NCI-H82 treated with DMSO at 0.1 percent for 48 hours (cell line): ENCODE data around the gene ESM1.

Source experiments
- DNase-seq: peaks from one replicate; lab custom pipeline; 2025; ENCODE audit not compliant: unreplicated experiment; lab: John Stamatoyannopoulos, UW

Gene ESM1

DNA sequence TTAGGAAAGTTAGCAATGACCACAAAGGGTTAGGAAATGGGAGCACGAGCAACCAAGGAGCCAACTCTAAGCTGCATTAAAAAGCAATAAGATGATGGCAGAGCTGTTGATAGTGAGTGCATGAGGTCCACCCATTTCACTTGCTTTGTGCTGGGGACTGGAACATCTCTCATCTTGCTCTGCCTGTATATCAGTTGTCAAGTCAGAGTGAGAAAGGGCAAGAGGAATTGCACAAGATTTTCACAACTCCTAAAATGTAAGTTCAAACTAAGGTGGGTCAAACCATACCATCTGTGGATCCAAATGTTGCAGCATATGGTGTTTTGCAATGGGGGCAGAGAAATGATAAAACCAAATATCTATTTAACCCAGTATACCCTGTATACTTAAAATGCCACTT is 2.8 kb upstream of the ESM1 start:
- no peak for DNase-seq

DNA sequence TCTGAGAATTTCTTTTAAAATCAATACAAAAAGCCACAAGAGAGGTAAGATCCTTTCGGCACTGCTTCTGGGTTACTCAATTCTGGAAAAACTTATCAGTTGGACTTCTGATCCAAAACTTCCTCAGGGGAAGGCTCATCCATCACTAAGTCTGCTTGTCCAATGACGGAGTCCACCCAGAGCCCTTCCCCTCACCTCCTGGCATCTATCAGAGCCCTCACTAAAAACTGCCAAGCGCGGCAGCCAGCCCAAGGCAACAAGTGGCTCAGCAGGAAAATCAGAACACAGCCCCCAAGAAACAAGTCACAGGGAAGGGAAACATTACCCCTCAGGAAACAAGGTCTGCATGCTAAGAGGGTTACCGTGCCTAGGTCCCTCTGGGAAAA is 869 bp upstream of the ESM1 start:
- no peak for DNase-seq

DNA sequence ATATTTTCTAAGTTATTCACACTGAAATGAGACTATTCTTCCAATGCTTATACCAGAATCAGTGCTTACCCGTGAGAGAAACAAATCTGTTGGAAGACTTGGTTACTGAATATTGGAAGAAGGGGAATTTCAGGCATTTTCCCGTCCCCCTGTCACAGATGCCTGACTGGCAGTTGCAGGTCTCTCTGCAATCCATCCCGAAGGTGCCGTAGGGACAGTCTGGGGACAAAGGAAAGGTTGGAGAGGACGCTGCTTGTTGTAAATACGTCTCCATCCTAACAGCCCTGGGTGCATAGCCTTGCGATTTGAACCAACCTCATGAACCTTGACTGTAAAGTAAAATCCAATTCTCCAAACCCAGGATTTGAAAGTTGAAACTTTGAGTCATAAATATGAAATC is 3.5 kb downstream of the ESM1 start:
- DNase-seq: no peak

DNA sequence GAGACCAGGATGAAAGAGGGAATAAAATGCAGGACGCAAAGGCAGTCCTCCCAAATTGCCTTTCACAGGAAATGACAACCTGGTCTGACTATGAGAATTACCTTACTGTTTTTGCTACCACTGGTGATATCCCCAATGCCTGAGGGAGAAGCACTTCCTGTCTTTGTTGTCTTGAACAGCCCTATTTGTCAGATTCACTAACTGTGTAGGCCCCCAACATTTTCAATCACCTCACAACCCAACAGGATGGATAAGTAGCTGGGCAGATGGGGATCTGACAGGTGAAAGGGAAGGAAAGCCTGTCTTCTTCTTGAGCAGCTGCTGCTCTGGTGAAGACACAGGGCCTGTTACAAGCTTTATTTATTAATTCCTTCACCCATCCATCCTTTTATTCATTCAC is 9.7 kb downstream of the ESM1 start:
- DNase-seq: no peak

DNA sequence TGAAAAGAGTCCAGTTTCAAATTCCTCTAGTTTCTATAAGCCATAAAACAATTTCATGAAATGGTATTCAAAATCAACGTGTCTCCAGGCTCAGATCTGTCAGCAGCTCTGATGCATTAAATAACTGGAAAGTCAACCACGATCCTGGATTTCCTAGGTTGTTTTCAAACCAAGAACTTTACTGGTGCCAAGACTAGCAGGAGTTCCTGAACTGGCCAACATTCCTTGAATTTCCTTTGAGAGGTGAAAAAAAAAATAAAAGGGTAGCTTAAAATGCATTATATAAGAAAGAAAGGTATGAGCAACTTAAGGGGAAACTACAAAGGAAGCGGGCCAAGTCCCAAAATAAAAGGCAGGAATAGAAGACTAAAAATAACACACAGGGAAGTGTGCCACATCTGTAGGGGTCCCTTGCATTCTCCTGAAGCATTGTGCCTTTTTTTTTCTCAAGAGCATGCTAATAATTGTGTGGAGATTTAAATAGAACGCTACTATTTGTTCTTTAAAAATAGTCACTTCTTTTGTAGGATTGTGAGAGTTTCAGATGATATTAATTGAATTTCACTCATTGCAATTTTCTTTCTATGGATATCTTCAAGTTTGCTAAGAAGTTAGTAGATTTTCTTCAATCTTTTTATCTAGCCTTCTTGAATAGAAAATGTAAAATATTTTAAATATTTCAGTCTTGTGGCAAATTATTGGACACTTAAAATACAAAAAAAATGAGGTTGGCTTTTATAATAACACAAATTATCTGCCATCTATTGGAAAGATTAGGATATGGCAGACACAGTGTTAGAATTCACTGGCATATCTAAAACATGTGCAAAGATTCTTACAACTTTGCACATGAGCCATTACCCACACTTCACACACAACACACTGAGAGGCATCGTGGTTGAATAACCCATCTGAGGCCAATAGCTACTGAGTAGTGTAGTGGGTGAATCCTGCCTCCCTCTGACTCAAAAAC is 15.3 kb downstream of the ESM1 start:
- DNase-seq: no peak

DNA sequence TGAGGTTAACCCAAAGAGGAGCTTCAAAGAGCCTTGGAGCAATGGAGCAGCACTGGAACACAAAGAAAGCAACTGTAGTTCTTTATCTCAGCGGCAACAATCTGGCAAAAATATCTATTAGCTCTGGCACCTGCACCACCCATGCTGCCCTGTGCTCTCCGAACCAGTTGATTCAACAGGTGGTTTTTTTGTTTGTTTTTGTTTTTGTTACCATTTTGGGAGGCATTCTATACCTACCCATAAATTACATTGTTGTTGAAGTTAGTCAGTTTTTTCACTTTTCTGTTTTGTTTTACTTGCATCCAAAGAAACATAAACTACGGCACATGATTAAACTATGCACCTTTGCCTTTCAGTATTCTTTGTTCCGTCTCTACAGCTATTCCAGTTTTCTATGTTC is 16.2 kb downstream of the ESM1 start:
- DNase-seq: no peak

DNA sequence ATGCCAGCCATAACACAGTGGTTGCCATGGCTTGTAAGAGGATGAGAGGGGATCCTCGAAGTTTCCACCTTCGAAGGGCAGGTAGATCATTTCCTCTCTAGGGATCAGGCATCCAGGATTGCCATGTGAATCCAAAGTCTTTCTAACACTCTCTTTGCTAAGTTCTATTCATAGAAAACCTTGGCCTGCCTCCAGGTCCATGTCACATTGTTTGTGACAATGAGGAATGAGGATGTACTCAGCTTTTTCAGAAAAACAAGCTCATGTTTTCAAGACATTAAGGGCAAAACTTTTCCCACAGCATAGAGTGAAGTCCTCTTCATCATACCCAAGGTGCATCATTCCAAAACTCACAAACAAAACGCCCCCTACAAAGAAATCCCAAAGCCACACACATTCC is 19.6 kb downstream of the ESM1 start:
- DNase-seq: no peak

DNA sequence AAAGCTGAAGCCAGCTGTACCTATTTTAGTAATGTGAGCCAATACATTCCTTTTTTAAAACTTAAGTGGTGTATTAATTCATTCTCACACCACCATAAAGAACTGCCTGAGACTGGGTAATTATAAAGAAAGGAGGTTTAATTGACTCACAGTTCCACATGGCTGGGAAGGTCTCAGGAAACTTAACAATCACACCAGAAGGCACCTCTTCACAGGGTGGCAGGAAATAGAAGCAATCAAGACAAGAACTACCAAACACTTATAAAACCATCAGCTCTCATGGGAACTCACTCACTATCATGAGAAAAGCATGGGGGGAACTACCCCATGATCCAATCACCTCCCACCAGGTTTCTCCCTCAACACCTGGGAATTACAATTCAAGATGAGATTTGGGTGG is 21.0 kb downstream of the ESM1 start:
- no peak for DNase-seq

DNA sequence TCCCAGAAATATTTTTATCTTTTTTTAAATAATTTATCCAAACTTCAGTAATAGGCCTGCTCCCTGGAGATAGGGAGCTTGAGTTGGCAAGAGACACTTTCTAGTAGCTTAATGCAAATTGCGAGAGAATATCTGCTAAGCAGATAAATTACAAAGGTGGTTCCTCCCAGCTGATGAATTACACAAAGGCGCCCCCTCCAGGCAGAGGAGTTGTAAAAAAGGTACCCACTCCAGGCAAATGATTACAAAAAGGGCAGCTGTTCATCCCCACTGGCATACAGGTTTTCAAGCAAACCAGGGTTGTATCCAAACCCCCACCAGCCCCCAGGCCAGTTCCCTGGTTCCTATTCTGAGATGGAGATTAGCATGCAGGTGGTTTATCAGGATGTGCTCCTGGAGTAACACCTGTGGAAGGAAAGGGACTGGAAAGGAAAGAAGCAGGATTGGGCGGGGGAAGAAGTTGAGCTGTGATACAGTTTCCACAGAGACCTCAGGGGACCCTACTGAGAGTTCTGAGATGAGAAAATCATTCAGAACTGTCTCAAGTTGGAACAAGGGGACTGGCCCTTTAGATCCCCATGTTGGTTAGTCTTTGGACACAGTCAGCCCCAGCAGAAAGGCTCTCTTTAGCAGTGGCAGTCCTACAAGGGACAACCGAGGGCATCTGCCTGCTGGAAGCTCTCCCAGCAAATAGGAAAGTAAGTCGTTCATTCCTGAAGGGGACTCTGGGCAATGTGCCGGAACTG is 25.5 kb downstream of the ESM1 start:
- peak; percentile 0 for DNase-seq

DNA sequence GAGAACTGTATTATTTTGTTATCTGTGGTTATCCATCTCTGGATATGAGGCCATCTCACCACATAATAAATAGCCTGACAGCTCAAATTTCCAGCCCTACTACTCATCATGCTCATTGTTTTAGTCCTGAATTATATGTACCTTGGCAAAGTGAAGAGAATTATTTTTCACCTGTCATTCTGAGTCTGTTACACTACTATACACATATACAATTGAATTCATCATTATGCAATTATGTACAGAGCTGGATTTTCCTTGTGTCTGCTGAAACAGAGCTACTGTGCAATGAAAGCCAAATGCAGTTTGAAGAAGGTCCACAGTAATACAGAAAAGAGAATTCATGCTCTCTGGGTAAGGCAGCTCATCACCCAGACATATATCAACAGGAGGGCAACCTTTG is 28.5 kb downstream of the ESM1 start:
- no peak for DNase-seq

DNA sequence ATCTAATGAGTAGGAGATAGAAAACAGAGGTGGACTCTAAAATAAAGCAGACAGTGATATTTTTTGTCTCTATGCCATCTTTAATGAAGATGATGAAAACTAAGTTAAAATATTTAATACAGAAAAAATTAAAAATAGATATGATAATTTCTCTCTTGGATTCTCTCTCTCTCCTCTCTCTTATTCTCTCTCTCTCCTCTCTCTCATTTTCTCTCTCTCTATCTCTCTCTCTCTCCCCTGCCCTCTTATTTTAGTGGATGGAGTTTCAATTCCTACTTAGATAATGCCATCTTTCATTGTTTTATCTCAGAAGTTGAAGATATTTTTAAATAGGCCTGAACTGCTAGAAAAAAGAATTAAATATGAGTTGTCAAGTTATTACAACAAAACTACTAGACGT is 38.2 kb downstream of the ESM1 start:
- DNase-seq: no peak

DNA sequence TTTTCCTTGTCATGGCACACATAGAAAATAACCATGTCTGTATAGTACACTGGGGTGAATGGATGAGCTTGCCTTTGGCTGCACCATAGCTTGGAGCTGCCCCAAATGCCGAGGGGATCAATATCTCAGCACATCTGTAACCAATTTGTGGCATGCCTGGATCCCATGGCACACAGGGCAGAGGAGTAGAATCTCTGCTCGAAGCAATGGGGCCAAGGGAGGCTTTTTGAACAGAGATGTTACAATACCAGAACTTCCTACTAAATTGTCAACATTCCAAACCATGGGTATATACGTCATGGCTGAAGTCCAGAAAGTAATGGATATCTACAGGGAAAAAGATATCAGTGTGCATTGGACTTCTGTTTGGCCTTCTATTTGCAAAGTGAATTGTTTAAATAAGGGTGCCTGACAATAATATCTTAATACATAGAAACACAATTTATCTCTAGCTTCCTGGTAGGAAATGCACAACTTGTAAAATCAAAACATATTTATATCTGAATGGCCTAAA is 39.0 kb downstream of the ESM1 start:
- DNase-seq: no peak

DNA sequence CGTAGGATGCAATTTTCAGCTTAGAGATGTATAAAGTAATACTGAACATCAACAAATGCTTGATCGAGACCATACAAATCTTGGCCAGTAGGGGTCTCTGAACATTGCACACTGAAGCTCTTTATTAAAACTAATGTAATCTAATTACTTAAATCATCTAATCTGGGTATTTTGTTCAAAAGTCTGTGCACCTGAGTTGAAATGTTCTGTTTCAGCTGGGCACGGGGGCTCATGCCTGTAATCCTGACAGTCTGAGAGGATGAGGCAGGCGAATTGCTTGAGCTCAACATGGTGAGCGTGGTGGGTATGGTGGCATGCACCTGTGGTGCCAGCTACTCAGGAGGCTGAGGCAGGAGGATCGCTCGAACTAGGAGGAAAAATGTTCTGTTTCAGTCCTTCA is 41.0 kb downstream of the ESM1 start:
- DNase-seq: no peak

DNA sequence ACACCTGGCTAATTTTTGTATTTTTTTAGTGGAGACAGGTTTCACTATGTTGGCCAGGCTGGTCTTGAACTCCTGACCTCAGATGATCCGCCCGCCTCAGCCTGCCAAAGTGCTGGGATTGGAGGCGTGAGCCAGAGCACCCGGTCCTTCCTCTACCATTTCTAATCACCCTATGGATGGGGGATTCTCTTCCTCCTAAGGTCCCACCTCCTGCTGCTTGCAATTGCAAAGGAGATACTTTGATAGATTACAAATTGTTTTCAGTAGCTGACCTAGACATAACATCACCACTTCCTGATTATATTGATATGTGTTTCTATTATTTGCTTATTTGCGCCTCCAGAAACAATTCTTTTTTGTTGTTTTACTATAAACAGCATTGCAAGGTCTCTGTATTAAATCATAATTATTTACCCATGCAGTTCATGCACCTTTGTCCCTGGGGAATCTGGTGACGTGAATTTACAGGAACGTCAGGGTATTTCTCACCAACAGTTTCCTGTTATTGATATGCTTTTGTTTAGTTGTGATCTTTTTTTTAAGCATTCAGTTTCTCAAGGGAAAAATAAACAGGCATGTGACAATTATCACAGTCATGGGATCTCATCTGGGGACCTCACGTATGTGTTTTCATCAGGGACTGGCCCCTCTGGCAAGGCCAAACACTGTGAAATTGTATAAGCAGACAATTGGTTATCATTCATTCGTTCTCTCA is 43.2 kb downstream of the ESM1 start:
- no peak for DNase-seq

DNA sequence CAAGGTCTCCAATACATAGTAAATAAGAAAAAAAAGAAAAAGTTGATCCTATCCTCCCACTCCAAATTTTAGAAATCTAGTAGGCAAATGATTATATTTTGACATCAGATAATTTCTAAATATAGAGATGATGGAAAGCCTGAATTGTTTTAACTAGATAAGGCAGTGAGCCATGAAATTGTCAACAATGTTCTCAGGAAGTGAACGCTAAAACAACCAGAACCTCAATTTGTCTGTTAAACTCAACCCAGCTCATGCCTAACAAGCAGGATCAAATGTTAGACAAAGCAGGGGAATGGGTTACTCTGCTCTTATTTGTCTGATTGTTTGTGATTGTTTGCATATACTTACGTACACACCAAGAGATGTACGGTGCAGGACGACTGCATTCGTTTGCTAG is 49.2 kb downstream of the ESM1 start:
- no peak for DNase-seq

DNA sequence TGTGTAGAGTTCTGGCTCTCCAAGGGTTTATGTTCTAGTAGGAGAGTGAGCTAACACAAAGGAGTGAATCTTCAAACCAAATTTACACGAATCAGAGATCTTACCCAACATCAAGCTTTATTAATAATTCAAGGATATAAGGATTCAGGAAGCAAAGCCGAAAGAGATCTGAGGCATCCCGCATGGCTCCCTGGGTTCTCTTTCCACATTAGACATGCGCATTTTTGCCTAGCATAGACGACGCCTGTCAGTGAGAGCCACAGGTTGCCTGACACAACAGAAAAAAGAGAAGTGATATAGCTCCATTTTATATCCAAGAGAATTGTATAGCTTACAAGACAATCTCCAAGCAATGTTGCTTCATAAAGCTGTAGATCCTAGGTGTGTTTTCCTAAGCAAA is 52.6 kb downstream of the ESM1 start:
- no peak for DNase-seq

DNA sequence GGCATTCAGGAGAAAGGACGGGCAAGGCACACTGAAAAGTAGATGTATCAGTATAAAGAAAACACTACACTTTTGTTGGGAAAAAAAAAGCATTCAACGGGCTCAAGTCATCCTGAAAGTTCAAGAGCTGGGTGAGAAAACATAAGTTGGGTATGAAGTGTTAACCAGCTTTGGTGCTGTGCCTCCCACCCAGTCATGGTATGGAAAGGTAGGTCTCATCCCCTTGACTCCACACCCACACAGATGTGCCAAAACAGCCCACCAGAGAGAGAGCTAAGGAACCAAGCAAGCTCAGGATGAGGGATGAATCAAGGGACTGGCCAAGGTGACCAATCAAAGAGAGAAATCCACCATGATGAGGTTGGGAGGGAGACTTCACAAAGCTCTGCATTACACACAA is 54.7 kb downstream of the ESM1 start:
- DNase-seq: no peak
